K562 (cell line): Measurements from ENCODE around the gene DDX46.

ENCODE experiments used
- E2F6 ChIP-seq, 2 experiments: IDR thresholded peaks; 2 replicates each; pipeline ENCODE4 v1.6.1; 2011; ENCODE audit warnings: borderline replicate concordance in 1 of 2, control low read depth in 1 of 2, low read depth in 1 of 2, low read length in 1 of 2, mild to moderate bottlenecking in 1 of 2, mixed read lengths in 1 of 2, moderate library complexity in 1 of 2; ENCODE audit not compliant: insufficient read depth in 1 of 2, insufficient read length in 1 of 2, poor library complexity in 1 of 2, severe bottlenecking in 1 of 2; ENCODE audit errors: extremely low read depth in 1 of 2
- LARP7 ChIP-seq: fragments of 450-650 bp; IDR thresholded peaks from 2 replicates; pipeline ENCODE4 v1.6.1; 2016
- NR1H2 ChIP-seq: sonication (generic); formaldehyde crosslinking; IDR thresholded peaks from 2 replicates; pipeline ENCODE4 v1.4.0; 2020; ENCODE audit warnings: mild to moderate bottlenecking, missing genetic modification reagents

- no peak for TF ChIP-seq LARP7
- TF ChIP-seq E2F6 (IDR thresholded peaks at IDR 0.05; ENCODE audit: borderline replicate concordance in 1 of 2, extremely low read depth in 1 of 2, insufficient read depth in 1 of 2, insufficient read length in 1 of 2, low read depth in 1 of 2, low read length in 1 of 2, poor library complexity in 1 of 2, severe bottlenecking in 1 of 2) = no peak
- TF ChIP-seq NR1H2 (CRISPR knock-in tag) = no peak
These were observed 36.2 kb downstream of the DDX46 start for GRCh38 chr5:134794819-134795218.
